Left ventricle myocardium superior (tissue), 1 donor: ENCODE data around the gene PRKCA. TPM values are rescaled to one million over a fixed set of nuclear protein-coding genes. Genes with fewer than 3 reads are reported as not detected.

Source experiments
- ATAC-seq: fragments of 200-7000 bp; cut with Tn5 transposase; one replicate; pipeline ENCODE4 v1.9.1; 2020; ENCODE audit warnings: mild to moderate bottlenecking, moderate library complexity
- DNase-seq: peaks from one replicate; pipeline ENCODE4 v3.0.0-alpha.2; 2020
- intact Hi-C: fragments of 100-400 bp; cut with micrococcal nuclease; formaldehyde crosslinking; loops from one replicate; pipeline ENCODE4 v1.11.0; 2022
- total RNA-seq: library from RNA; stranded (reverse); fragmentation: NEBNext Ultra II Directional; extraction: Animal tissue kit (Norgen Biotek cat#: 25700); gene quantifications from one replicate; pipeline ENCODE4 v1.2.1, GENCODE V29; 2021
- donor health status: DM: no; HTN: yes; CAD: no; lungs with severe emphysema.

PRKCA gene
- total RNA-seq, 1 donor from 2014 or later, result 5.9 TPM

- intact Hi-C loops, result no loop called here
- ATAC-seq (no peak), DNase-seq (no peak)
These were observed 361.9 kb downstream of the PRKCA start for GRCh38 chr17:66664336-66664735.

GRCh38 chr17:66665194-66665593 lies 362.8 kb downstream of the PRKCA start:
- intact Hi-C loops, result no loop called here
- no peak for ATAC-seq
- no peak for DNase-seq

- ATAC-seq, result no peak
- intact Hi-C loops, result no loop called here
These were observed 364.7 kb downstream of the PRKCA start for GRCh38 chr17:66667090-66667489.

GRCh38 chr17:66667491-66668030 lies 365.1 kb downstream of the PRKCA start:
- intact Hi-C loops, result no loop called here
- no peak for ATAC-seq
- DNase-seq, result no peak

More at GRCh38 chr17:66667090-66667489, 364.7 kb downstream of the PRKCA start:
- DNase-seq, result no peak

GRCh38 chr17:66670206-66670605 lies 367.8 kb downstream of the PRKCA start:
- intact Hi-C loops, result no loop called here
- no peak for ATAC-seq
- DNase-seq, result no peak

GRCh38 chr17:66671156-66671555 lies 368.7 kb downstream of the PRKCA start:
- intact Hi-C loops, result no loop called here
- ATAC-seq, result no peak
- no peak for DNase-seq

GRCh38 chr17:66673668-66674276 lies 371.4 kb downstream of the PRKCA start:
- intact Hi-C loops, result no loop called here
- DNase-seq (no peak), ATAC-seq (peak; percentile 71)

GRCh38 chr17:66675273-66675990 lies 373.0 kb downstream of the PRKCA start:
- DNase-seq (no peak), ATAC-seq (no peak)
- intact Hi-C loops, result no loop called here

- DNase-seq, result no peak
- ATAC-seq, result no peak
- intact Hi-C loops, result no loop called here
These were observed 373.6 kb downstream of the PRKCA start for GRCh38 chr17:66675991-66676371.

- DNase-seq (no peak), ATAC-seq (no peak)
- intact Hi-C loops, result no loop called here
These were observed 374.0 kb downstream of the PRKCA start for GRCh38 chr17:66676421-66676820.

- DNase-seq, result no peak
- no peak for ATAC-seq
- intact Hi-C loops, result no loop called here
These were observed 375.0 kb downstream of the PRKCA start for GRCh38 chr17:66677201-66677981.

GRCh38 chr17:66678061-66678460 lies 375.6 kb downstream of the PRKCA start:
- intact Hi-C loops, result no loop called here
- ATAC-seq (no peak), DNase-seq (no peak)

GRCh38 chr17:66678827-66679226 lies 376.4 kb downstream of the PRKCA start:
- ATAC-seq, result no peak
- intact Hi-C loops, result no loop called here

GRCh38 chr17:66679631-66680517 lies 377.5 kb downstream of the PRKCA start:
- intact Hi-C loops, result no loop called here
- ATAC-seq (no peak), DNase-seq (no peak)

More at GRCh38 chr17:66678827-66679226, 376.4 kb downstream of the PRKCA start:
- DNase-seq, result no peak

GRCh38 chr17:66682283-66682682 lies 379.9 kb downstream of the PRKCA start:
- intact Hi-C loops, result no loop called here
- ATAC-seq (peak; percentile 66), DNase-seq (peak; percentile 45)

GRCh38 chr17:66684261-66684660 lies 381.8 kb downstream of the PRKCA start:
- intact Hi-C loops, result no loop called here
- no peak for ATAC-seq
- DNase-seq, result no peak

GRCh38 chr17:66684731-66685130 lies 382.3 kb downstream of the PRKCA start:
- ATAC-seq, result no peak
- no peak for DNase-seq
- intact Hi-C loops, result no loop called here

GRCh38 chr17:66686601-66687000 lies 384.2 kb downstream of the PRKCA start:
- DNase-seq (no peak), ATAC-seq (no peak)
- intact Hi-C loops, result no loop called here
